ENCODE data around the gene CAMK2N2. TPM values are rescaled to one million over a fixed set of nuclear protein-coding genes. Genes with fewer than 3 reads are reported as not detected.

CAMK2N2 gene
- polyA plus RNA-seq, 1 donor (not counting 4 experiments of a cell fraction or from before 2014, with no cell fraction given) = 0.18 TPM

DNA sequence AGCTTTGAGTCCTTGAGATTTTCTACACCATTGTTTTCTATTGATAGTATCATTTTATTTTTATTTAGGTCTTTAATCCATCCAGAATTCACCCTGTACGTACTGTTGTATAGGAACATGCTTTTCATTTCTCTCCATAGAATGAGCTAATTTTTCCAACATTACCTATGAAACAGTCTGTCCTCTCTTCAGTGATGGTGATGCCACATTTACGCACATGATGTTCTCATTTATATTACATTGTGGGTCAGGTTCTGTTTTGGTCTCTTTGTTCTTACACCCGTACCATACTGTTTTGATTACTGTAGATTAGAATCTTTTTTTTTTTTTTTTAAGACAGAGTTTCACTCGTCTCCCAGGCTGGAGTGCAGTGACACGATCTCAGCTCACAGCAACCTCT is 49.6 kb downstream of the CAMK2N2 start:
- TF ChIP-seq EZH2 (IDR thresholded peaks at IDR 0.05; ENCODE audit: low read length) = no peak
- TF ChIP-seq, protein P1, sequence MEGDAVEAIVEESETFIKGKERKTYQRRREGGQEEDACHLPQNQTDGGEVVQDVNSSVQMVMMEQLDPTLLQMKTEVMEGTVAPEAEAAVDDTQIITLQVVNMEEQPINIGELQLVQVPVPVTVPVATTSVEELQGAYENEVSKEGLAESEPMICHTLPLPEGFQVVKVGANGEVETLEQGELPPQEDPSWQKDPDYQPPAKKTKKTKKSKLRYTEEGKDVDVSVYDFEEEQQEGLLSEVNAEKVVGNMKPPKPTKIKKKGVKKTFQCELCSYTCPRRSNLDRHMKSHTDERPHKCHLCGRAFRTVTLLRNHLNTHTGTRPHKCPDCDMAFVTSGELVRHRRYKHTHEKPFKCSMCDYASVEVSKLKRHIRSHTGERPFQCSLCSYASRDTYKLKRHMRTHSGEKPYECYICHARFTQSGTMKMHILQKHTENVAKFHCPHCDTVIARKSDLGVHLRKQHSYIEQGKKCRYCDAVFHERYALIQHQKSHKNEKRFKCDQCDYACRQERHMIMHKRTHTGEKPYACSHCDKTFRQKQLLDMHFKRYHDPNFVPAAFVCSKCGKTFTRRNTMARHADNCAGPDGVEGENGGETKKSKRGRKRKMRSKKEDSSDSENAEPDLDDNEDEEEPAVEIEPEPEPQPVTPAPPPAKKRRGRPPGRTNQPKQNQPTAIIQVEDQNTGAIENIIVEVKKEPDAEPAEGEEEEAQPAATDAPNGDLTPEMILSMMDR (optimal IDR thresholded peaks at IDR 0.05 in 1 of 3, IDR thresholded peaks at IDR 0.05 in 1 of 3, conservative IDR thresholded peaks at IDR 0.05 in 1 of 3; ENCODE audit: extremely low read depth in 1 of 3, insufficient read depth in 2 of 3, low read length in 3 of 3) = no peak
- no peak for FAIRE-seq

GRCh38 chr3:184211297-184211696 is 50.1 kb downstream of the CAMK2N2 start:
- dilution Hi-C loops (cut with MboI; ENCODE audit: extremely low pct_ligation_motif_present, low sequenced_read_pairs) = no loop called here

More for the DNA sequence above, 49.6 kb downstream of the CAMK2N2 start:
- H3K9me3 ChIP-seq (ENCODE audit: control insufficient read depth, low read depth, low read length) = no peaks in the 10 kb centered on the region
- no peaks in the 10 kb centered on the region for H4K20me1 ChIP-seq (ENCODE audit: control insufficient read depth, extremely low read depth, insufficient read depth, low read length)
- no peaks in the 10 kb centered on the region for H3K9me1 ChIP-seq (ENCODE audit: control insufficient read depth, extremely low read depth, insufficient read depth, low read length)
- H2AFZ ChIP-seq (ENCODE audit: control insufficient read depth, low read length) = no peak overlapping the region
- H3K36me3 ChIP-seq (ENCODE audit: control insufficient read depth in 2 of 2, extremely low read depth in 1 of 2, insufficient read depth in 2 of 2, low read length in 2 of 2) = no peaks in the 10 kb centered on the region
- no peak overlapping the region for H3K4me3 ChIP-seq (ENCODE audit: control insufficient read depth in 2 of 3, extremely low read depth in 1 of 3, insufficient read depth in 2 of 3, low read depth in 1 of 3, low read length in 3 of 3)
- H3K27me3 ChIP-seq (ENCODE audit: control insufficient read depth, extremely low read depth, insufficient read depth, low read length) = peaks cover under 1% of the 10 kb centered on the region
- DNase-seq (ENCODE audit: low read depth, low spot score) = no peak
- no peak overlapping the region for H3K4me2 ChIP-seq (ENCODE audit: control insufficient read depth, extremely low read depth, insufficient read depth, low read depth, low read length)
- dilution Hi-C loops (cut with MboI; ENCODE audit: extremely low pct_ligation_motif_present, low sequenced_read_pairs) = no loop called here
- no peaks in the 10 kb centered on the region for H3K79me2 ChIP-seq (ENCODE audit: control insufficient read depth, insufficient read depth, low read length)
- H3K4me1 ChIP-seq (ENCODE audit: control insufficient read depth, extremely low read depth, insufficient read depth, low read length) = no peaks in the 10 kb centered on the region
- H3K27ac ChIP-seq (ENCODE audit: control insufficient read depth, insufficient read depth, low read length) = no peak overlapping the region
- no peak overlapping the region for H3K9ac ChIP-seq (ENCODE audit: control insufficient read depth, extremely low read depth, insufficient read depth, low read length)

More at GRCh38 chr3:184211297-184211696, 50.1 kb downstream of the CAMK2N2 start:
- no peaks in the 10 kb centered on the region for H3K9me1 ChIP-seq (ENCODE audit: control insufficient read depth, extremely low read depth, insufficient read depth, low read length)
- no peak for TF ChIP-seq EZH2 (IDR thresholded peaks at IDR 0.05; ENCODE audit: low read length)
- TF ChIP-seq, protein P1 (optimal IDR thresholded peaks at IDR 0.05 in 1 of 3, IDR thresholded peaks at IDR 0.05 in 1 of 3, conservative IDR thresholded peaks at IDR 0.05 in 1 of 3; ENCODE audit: extremely low read depth in 1 of 3, insufficient read depth in 2 of 3, low read length in 3 of 3) = no peak
- no peaks in the 10 kb centered on the region for H3K9me3 ChIP-seq (ENCODE audit: control insufficient read depth, low read depth, low read length)
- H3K79me2 ChIP-seq (ENCODE audit: control insufficient read depth, insufficient read depth, low read length) = no peaks in the 10 kb centered on the region
- H3K4me3 ChIP-seq (ENCODE audit: control insufficient read depth in 2 of 3, extremely low read depth in 1 of 3, insufficient read depth in 2 of 3, low read depth in 1 of 3, low read length in 3 of 3) = no peak overlapping the region
- H3K27me3 ChIP-seq (ENCODE audit: control insufficient read depth, extremely low read depth, insufficient read depth, low read length) = peaks cover 4% of the 10 kb centered on the region
- H4K20me1 ChIP-seq (ENCODE audit: control insufficient read depth, extremely low read depth, insufficient read depth, low read length) = no peaks in the 10 kb centered on the region
- no peak overlapping the region for H3K9ac ChIP-seq (ENCODE audit: control insufficient read depth, extremely low read depth, insufficient read depth, low read length)
- H3K4me2 ChIP-seq (ENCODE audit: control insufficient read depth, extremely low read depth, insufficient read depth, low read depth, low read length) = no peak overlapping the region
- no peak overlapping the region for H3K27ac ChIP-seq (ENCODE audit: control insufficient read depth, insufficient read depth, low read length)
- H3K36me3 ChIP-seq (ENCODE audit: control insufficient read depth in 2 of 2, extremely low read depth in 1 of 2, insufficient read depth in 2 of 2, low read length in 2 of 2) = no peaks in the 10 kb centered on the region
- no peak overlapping the region for H2AFZ ChIP-seq (ENCODE audit: control insufficient read depth, low read length)
- DNase-seq (ENCODE audit: low read depth, low spot score) (no peak), FAIRE-seq (no peak)
- no peaks in the 10 kb centered on the region for H3K4me1 ChIP-seq (ENCODE audit: control insufficient read depth, extremely low read depth, insufficient read depth, low read length)

Small RNAs within 50 kb of the gene (small RNA-seq; reads per million reads assigned to genes)
- 0 reads per million in 3 experiments for gene MIR1224 (ENCODE audit: insufficient read length in 3 of 3, low read depth in 3 of 3, low replicate concordance in 1 of 3)

Other genes starting within 250 kb of the CAMK2N2 start
- 22.3 to 30.3 TPM (median 28.7 TPM) in 3 replicates for gene ABCC5, start 243.7 kb downstream of the CAMK2N2 start, polyA plus RNA-seq
- not detected in 3 replicates for gene HTR3D, start 229.8 kb downstream of the CAMK2N2 start, polyA plus RNA-seq
- gene HTR3C, start 208.5 kb downstream of the CAMK2N2 start, polyA plus RNA-seq = not detected in 3 replicates
- not detected in 3 replicates for gene HTR3E, start 164.5 kb downstream of the CAMK2N2 start, polyA plus RNA-seq
- gene EIF2B5, start 126.2 kb downstream of the CAMK2N2 start, polyA plus RNA-seq = 31.9 to 37.9 TPM (median 33.7 TPM) in 3 replicates
- 16.0 to 21.9 TPM (median 18.5 TPM) in 3 replicates for gene DVL3, start 106.2 kb downstream of the CAMK2N2 start, polyA plus RNA-seq
- 431 to 520 TPM (median 443 TPM) in 3 replicates for gene AP2M1, start 86.7 kb downstream of the CAMK2N2 start, polyA plus RNA-seq
- 39.2 to 53.8 TPM (median 43.5 TPM) in 3 replicates for gene ABCF3, start 75.4 kb downstream of the CAMK2N2 start, polyA plus RNA-seq
- gene VWA5B2, start 32.0 kb downstream of the CAMK2N2 start, polyA plus RNA-seq = not detected in 3 replicates
- gene ALG3, start 12.6 kb downstream of the CAMK2N2 start, polyA plus RNA-seq = 44.4 to 49.6 TPM (median 48.2 TPM) in 3 replicates
- gene EEF1AKMT4, start 11.9 kb downstream of the CAMK2N2 start, polyA plus RNA-seq = 10.8 to 18.6 TPM (median 13.2 TPM) in 3 replicates
- not detected in 3 replicates for gene ECE2, start 14.5 kb upstream of the CAMK2N2 start, polyA plus RNA-seq
- gene PSMD2, start 37.7 kb upstream of the CAMK2N2 start, polyA plus RNA-seq = 515 to 703 TPM (median 593 TPM) in 3 replicates
- 217 to 467 TPM (median 225 TPM) in 3 replicates for gene EIF4G1, start 53.1 kb upstream of the CAMK2N2 start, polyA plus RNA-seq
- gene FAM131A, start 76.0 kb upstream of the CAMK2N2 start, polyA plus RNA-seq = 10.8 to 17.4 TPM (median 12.1 TPM) in 3 replicates
- gene CLCN2, start 100.1 kb upstream of the CAMK2N2 start, polyA plus RNA-seq = 3.1 to 3.3 TPM (median 3.2 TPM) in 3 replicates
- gene POLR2H, start 100.2 kb upstream of the CAMK2N2 start, polyA plus RNA-seq = 132 to 202 TPM (median 135 TPM) in 3 replicates
- not detected in 3 replicates for gene THPO, start 116.7 kb upstream of the CAMK2N2 start, polyA plus RNA-seq
- gene CHRD, start 118.5 kb upstream of the CAMK2N2 start, polyA plus RNA-seq = not detected in 3 replicates

Measured in keratinocyte (primary cell).